ENCODE results near the gene PDZD2.
"Not testable (repeated sequence)": the region's sequence is repeated elsewhere in the genome, so short reads cannot be mapped to it uniquely, and the experiment has no call there.

The PDZD2 gene

DNA sequence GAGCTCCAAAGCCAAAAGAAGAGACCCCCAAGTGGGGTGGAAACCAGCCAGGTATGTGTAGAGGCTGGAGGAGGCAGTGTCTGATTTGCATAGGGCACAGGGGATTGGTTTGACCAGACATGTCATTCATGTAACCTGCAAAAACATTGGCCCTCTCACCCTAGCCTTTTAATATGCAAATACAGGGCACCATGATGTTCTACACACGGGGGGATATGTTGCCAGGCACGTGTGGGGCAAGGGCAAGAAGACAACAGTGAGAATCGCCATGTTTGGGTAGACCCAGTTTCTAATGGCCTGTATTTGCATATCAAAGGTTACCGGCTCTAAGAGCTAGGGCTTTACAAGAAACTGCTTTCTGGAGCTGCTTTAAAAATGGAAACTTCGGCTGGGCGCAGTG, 326.3 kb downstream of the PDZD2 start:
- no peak for TF ChIP-seq Cebpa-rat (IDR thresholded peaks at IDR 0.05)
- no peak overlapping the region for H3K4me2 ChIP-seq
- no peaks in the 10 kb centered on the region for H4K20me1 ChIP-seq
- H3K4me3 ChIP-seq = no peak overlapping the region
- no peak overlapping the region for H3K27ac ChIP-seq
- no peaks in the 10 kb centered on the region for H3K27me3 ChIP-seq
- H3K9ac ChIP-seq = no peak overlapping the region
- H3K9me3 ChIP-seq = peaks cover 3% of the 10 kb centered on the region; the same call in 1 of the 2 replicates
- no peaks in the 10 kb centered on the region for H3K36me3 ChIP-seq
- H3K4me1 ChIP-seq = peaks cover 14% of the 10 kb centered on the region

DNA sequence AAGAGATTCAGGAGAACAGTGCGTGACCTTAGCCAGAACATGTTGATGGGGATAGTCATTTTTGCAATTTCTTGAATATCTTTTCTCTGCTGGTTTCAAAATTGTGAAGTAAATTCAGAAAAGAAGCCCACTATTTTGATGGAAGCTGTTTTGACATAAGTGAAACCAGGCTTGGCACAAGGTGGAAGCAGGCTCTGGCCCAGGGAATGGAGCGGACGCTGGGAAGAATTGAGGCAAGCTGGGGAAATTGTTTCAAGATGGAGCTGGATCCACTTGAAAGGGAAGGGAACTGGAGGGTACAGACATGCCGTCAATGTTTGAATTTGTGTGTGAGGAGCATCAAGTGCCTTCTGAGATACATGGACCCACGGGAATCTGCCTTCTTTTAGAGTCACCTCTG, 328.0 kb downstream of the PDZD2 start:
- Histone ChIP-seq H3K27me3 (no peaks in the 10 kb centered on the region), H3K4me1 (peaks cover 14% of the 10 kb centered on the region)
- TF ChIP-seq Cebpa-rat (IDR thresholded peaks at IDR 0.05) = no peak

DNA sequence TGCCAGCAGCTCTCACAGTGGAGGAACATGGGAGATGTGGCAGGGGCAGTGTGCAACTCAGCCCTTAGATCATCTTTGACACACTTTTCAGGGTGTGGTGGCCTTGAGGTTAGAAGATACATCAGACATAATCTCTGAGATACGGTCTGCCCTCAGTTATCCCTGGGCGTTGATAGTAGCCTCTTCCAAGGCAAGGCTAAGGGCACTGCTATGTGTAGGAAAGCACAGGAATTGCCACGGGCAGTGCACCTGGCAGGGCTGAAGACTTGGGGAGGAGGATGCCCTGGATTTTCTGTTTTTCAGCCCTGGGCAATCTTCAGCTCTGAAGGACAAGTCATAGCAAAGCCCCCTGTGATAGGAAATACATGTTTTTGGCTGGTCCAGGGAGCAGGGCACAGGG, 328.5 kb downstream of the PDZD2 start:
- no peak for TF ChIP-seq Cebpa-rat (IDR thresholded peaks at IDR 0.05)
- Histone ChIP-seq H3K4me2 (no peak overlapping the region), H3K27me3 (no peaks in the 10 kb centered on the region), H3K4me3 (no peak overlapping the region), H3K36me3 (no peaks in the 10 kb centered on the region), H3K9me3 (peaks cover 3% of the 10 kb centered on the region; the same call in 1 of the 2 replicates), H3K4me1 (peaks cover 11% of the 10 kb centered on the region), H3K27ac (no peak overlapping the region), H3K9ac (no peak overlapping the region), H4K20me1 (no peaks in the 10 kb centered on the region)

More for the DNA sequence above, 328.0 kb downstream of the PDZD2 start:
- Histone ChIP-seq H3K4me3 (no peak overlapping the region), H3K4me2 (no peak overlapping the region), H3K9ac (no peak overlapping the region), H3K9me3 (peaks cover 3% of the 10 kb centered on the region; the same call in 1 of the 2 replicates), H3K27ac (no peak overlapping the region), H3K36me3 (no peaks in the 10 kb centered on the region), H4K20me1 (no peaks in the 10 kb centered on the region)

DNA sequence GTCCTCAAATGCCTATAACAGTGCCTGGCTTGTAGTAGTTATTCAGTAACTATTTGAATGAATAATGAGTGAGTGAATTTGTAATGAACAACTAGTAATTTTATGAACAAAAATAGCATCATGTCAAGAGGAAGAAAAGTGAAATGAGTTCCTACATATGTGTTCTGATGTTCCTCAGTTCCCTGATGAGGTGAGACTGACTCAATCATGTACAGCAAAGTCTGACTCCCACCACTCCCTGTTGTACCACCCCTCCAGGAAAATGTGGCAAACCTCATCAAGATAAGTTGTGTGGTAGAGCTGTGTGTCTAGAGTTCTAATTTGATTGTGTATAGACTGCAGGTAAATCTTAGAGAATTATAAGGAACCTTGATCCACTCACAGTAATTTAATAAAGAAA, 333.6 kb downstream of the PDZD2 start:
- Histone ChIP-seq H3K36me3 (no peaks in the 10 kb centered on the region), H3K27ac (no peak overlapping the region), H3K27me3 (no peaks in the 10 kb centered on the region), H3K4me1 (no peaks in the 10 kb centered on the region), H3K4me3 (no peak overlapping the region), H3K9me3 (no peaks in the 10 kb centered on the region), H4K20me1 (no peaks in the 10 kb centered on the region), H3K9ac (no peak overlapping the region), H3K4me2 (no peak overlapping the region)
- no peak for TF ChIP-seq Cebpa-rat (IDR thresholded peaks at IDR 0.05)

DNA sequence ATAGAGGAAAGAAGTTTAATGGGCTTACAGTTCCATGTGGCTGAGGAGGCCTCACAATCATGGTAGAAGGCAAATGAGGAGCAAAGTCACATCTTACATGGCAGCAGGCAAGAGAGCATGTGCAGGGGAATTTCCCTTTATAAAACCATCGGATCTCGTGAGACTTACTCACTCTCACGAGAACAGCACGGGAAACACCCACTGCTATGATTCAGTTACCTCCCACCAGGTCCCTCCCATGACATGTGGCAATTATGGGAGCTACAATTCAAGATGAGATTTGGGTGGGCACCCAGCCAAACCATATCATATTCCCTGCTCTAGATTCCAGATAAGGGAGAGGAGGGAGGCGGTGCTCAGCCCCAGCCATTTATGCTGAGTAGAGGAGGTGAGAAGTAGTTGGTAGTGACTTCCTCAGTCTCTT, 336.3 kb downstream of the PDZD2 start:
- H3K9ac ChIP-seq, H3K36me3 ChIP-seq, H3K4me3 ChIP-seq, H3K27me3 ChIP-seq, H3K4me2 ChIP-seq, H3K4me1 ChIP-seq, H3K9me3 ChIP-seq, H3K27ac ChIP-seq, H4K20me1 ChIP-seq: not testable (repeated sequence)

DNA sequence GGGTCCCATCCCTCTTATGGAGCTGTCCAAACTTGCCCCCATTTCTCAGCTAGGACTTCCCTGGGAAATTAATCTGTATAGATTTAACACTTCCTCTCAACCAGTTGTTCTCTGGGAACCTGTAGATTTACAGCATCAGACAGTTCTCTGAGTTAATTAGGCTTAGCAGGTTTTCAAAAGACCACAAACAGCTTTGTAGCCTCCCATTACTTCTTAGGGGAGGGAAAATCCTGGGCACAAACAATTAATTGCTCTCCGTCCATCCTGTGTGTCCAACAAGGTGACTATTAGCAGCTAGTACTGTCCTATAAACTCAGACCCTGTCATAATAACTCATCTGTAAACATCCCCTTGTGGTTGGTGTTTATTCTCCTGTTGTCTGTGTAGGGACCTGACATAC, 337.2 kb downstream of the PDZD2 start:
- H3K4me1 ChIP-seq = no peaks in the 10 kb centered on the region
- no peaks in the 10 kb centered on the region for H4K20me1 ChIP-seq
- H3K4me2 ChIP-seq = no peak overlapping the region
- no peaks in the 10 kb centered on the region for H3K36me3 ChIP-seq
- TF ChIP-seq Cebpa-rat (IDR thresholded peaks at IDR 0.05) = no peak
- H3K9me3 ChIP-seq = no peaks in the 10 kb centered on the region
- H3K27ac ChIP-seq = no peak overlapping the region
- no peak overlapping the region for H3K4me3 ChIP-seq
- no peaks in the 10 kb centered on the region for H3K27me3 ChIP-seq
- no peak overlapping the region for H3K9ac ChIP-seq

DNA sequence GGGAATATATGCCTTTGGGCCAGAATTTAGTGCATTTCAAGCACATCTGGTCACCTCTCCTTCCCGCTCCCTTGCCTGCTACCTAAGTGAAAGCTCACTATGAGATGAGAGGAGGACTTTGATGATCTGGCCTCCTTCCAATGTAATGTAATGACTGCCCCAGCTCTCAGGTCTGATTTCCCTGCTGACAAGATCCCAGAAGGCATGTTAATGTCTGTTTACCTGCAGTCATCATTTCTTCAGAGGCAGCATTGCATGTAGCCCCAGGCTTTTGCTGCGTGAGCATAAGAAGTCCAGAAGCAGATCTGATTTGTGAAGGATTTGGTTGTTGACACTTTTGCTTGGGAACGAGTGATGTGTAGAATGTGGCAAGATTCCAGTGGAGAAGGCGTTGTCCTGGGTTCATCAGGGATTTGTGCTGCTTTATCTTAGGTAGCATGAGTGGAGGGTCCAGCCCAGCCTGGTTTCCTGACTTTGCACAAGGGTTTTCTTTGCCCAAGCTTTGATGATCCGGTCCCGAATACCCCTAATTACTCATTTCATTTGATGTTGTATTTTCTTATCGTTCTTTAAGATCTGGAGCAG, 342.5 kb downstream of the PDZD2 start:
- Histone ChIP-seq H3K4me2 (no peak overlapping the region), H3K27ac (no peak overlapping the region), H4K20me1 (no peaks in the 10 kb centered on the region), H3K9ac (no peak overlapping the region), H3K4me3 (no peak overlapping the region), H3K4me1 (no peaks in the 10 kb centered on the region), H3K9me3 (no peaks in the 10 kb centered on the region), H3K27me3 (no peaks in the 10 kb centered on the region), H3K36me3 (no peaks in the 10 kb centered on the region)
- TF ChIP-seq Cebpa-rat (IDR thresholded peaks at IDR 0.05) = no peak

DNA sequence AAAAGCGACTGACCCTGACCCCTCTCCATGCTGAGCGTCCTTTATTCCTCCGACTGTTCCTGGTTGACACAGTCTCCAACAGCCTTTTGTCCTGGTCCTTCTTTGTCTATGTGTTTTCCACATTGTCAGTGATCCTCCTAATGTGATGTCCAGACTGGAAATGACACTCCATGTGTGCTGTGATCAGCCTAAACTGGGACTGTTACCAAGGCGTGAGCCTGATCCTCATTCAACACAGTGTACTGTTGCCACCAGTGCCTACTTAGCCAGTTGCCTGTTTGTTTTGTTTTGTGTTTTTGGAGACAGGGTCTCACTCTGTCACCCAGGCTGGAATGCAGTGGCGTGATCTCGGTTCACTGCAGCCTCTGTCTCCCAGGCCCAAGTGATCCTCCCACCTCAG, 343.1 kb downstream of the PDZD2 start:
- no peak overlapping the region for H3K27ac ChIP-seq
- H3K36me3 ChIP-seq = no peaks in the 10 kb centered on the region
- TF ChIP-seq Cebpa-rat (IDR thresholded peaks at IDR 0.05) = no peak

DNA sequence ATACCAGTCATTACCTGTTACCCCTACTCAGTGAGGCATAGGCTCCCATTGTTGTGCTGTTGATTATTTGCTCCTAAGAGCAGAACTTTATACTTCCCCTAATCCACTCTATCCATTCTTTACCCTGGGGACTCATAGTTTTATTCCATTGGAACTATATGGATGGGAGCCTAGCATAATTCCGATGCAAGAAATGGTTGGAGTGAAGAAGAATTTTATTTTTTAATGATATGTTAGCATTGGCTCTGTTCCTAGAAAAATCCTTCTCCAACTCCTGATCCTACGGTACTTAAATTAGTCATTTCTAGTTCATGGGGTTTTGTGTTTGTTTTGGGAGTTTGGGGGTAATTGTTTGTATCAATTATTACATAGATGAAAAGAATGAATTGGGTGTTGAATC, 343.7 kb downstream of the PDZD2 start:
- H3K27me3 ChIP-seq = no peaks in the 10 kb centered on the region
- H3K4me2 ChIP-seq = no peak overlapping the region
- H4K20me1 ChIP-seq = no peaks in the 10 kb centered on the region
- H3K36me3 ChIP-seq = no peaks in the 10 kb centered on the region
- no peak for TF ChIP-seq Cebpa-rat (IDR thresholded peaks at IDR 0.05)
- no peak overlapping the region for H3K4me3 ChIP-seq
- peaks cover 3% of the 10 kb centered on the region; the same call in 1 of the 2 replicates for H3K9me3 ChIP-seq
- H3K4me1 ChIP-seq = no peaks in the 10 kb centered on the region
- H3K9ac ChIP-seq = no peak overlapping the region
- no peak overlapping the region for H3K27ac ChIP-seq

More for the DNA sequence above, 343.1 kb downstream of the PDZD2 start:
- H3K9ac ChIP-seq = no peak overlapping the region
- H3K4me1 ChIP-seq = no peaks in the 10 kb centered on the region
- H3K27me3 ChIP-seq = no peaks in the 10 kb centered on the region
- H3K9me3 ChIP-seq = no peaks in the 10 kb centered on the region
- H3K4me2 ChIP-seq = no peak overlapping the region
- H4K20me1 ChIP-seq = no peaks in the 10 kb centered on the region
- no peak overlapping the region for H3K4me3 ChIP-seq

DNA sequence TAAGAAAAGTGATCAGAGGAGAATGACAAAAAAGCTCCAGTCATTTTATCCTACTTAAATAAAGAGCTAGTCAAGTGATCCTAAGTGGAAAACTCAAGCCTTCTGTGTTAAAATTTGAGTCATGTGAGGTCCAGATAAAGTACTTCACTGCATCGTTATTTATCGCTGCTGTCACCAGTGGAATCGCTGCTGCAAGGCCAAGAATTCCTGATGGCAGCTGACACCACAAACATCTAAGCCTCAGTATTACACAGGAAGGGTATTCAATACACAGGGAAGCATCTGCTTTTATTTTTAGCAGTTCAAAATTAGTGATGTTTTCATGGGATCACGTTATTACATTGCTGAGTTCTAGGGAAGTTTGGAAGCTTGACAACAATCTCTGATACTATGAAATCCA, 344.9 kb downstream of the PDZD2 start:
- no peaks in the 10 kb centered on the region for H3K27me3 ChIP-seq
- H4K20me1 ChIP-seq = no peaks in the 10 kb centered on the region
- no peak for TF ChIP-seq Cebpa-rat (IDR thresholded peaks at IDR 0.05)
- H3K4me1 ChIP-seq = no peaks in the 10 kb centered on the region
- H3K36me3 ChIP-seq = no peaks in the 10 kb centered on the region
- no peak overlapping the region for H3K9ac ChIP-seq
- no peak overlapping the region for H3K4me2 ChIP-seq
- H3K9me3 ChIP-seq = peaks cover 8% of the 10 kb centered on the region; the same call in 1 of the 2 replicates
- H3K27ac ChIP-seq = no peak overlapping the region
- H3K4me3 ChIP-seq = no peak overlapping the region

DNA sequence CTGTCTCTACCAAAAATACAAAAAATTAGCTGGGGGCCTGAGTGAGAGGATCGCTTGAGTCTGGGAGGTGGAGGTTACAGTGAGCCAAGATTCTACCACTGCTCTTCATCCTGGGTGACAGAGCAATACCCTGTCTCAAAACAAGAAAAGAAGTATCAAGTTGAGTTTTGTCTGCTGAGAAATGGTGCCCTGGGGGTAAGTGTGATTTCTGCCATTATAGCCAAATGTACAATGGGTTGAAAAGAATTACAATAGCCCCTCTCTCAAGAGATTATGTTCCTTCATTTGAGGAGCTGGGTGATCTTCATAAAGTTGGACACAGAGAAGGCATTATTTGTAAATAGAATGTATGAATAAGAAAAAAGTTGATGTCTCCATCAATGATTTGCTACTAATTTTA, 345.8 kb downstream of the PDZD2 start:
- peaks cover 8% of the 10 kb centered on the region; the same call in 1 of the 2 replicates for H3K9me3 ChIP-seq
- no peaks in the 10 kb centered on the region for H3K4me1 ChIP-seq
- no peaks in the 10 kb centered on the region for H4K20me1 ChIP-seq
- no peak overlapping the region for H3K4me2 ChIP-seq
- H3K27ac ChIP-seq = no peak overlapping the region
- H3K27me3 ChIP-seq = no peaks in the 10 kb centered on the region
- no peak overlapping the region for H3K9ac ChIP-seq
- no peaks in the 10 kb centered on the region for H3K36me3 ChIP-seq
- TF ChIP-seq Cebpa-rat (IDR thresholded peaks at IDR 0.05) = no peak
- no peak overlapping the region for H3K4me3 ChIP-seq
